Vein endothelial cell (primary cell): Measurements from ENCODE around the gene CBY2. TPM values are rescaled to one million over a fixed set of nuclear protein-coding genes. Genes with fewer than 3 reads are reported as not detected.

ENCODE experiments used
- small RNA-seq: library from RNA; depleted of rRNA; stranded (forward); fragments of <200 nt; gene quantifications from one replicate; pipeline ENCODE3, GENCODE V24; 2012
- total RNA-seq: library from RNA; depleted of rRNA; stranded (reverse); fragments of >200 nt; gene quantifications from 2 replicates; pipeline ENCODE4 v1.2.3, GENCODE V29; 2012

The CBY2 gene
- not detected in 2 replicates for total RNA-seq

GRCh38 chr13:45702088-45702487 lies at the start of gene CBY2:
Gene CBY2 (plus strand): TSS chr13:45702320. CDS start chr13:45702391, 71 bp downstream.

Small RNAs within 50 kb of the gene (small RNA-seq; reads per million reads assigned to genes)
- gene RF00017 = not detected

Other genes with a start within 250 kb of the CBY2 start
- 29.3 and 30.7 TPM in 2 replicates for gene COG3, start 237.4 kb upstream of the CBY2 start, total RNA-seq
- not detected in 2 replicates for gene ERICH6B, start 86.6 kb upstream of the CBY2 start, total RNA-seq
- gene SIAH3, start 149.4 kb downstream of the CBY2 start, total RNA-seq = not detected in 2 replicates